HG02798 (cell line): ENCODE measurements around the gene KLHL25.
"Not testable (repeated sequence)": the region's sequence is repeated elsewhere in the genome, so short reads cannot be mapped to it uniquely, and the experiment has no call there.

Experiments
- ATAC-seq: cut with Tn5 transposase; IDR thresholded peaks from one replicate; pipeline ENCODE4 v1.9.1; 2021; ENCODE audit warnings: mild to moderate bottlenecking; ENCODE audit not compliant: unreplicated experiment, poor library complexity

The KLHL25 gene

DNA sequence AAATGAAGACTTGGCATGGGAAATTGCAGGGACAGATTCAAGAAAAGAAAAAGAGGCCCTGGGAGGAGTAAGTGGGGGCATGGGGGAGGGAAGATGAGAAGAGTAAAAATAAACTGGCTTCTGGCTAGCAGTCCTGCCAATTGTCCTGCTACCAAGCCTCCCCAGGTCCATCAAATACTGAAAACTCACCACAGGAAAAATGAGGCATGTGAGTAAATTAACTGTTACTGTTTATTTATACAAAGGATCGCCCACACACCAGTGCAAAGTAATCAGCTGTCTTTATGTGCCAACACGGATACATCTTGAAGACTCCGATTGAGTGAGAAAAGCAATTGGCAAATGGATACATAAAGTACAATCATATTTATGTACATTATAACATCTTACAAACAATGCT lies 10.7 kb upstream of the KLHL25 start:
- ATAC-seq: no peak

DNA sequence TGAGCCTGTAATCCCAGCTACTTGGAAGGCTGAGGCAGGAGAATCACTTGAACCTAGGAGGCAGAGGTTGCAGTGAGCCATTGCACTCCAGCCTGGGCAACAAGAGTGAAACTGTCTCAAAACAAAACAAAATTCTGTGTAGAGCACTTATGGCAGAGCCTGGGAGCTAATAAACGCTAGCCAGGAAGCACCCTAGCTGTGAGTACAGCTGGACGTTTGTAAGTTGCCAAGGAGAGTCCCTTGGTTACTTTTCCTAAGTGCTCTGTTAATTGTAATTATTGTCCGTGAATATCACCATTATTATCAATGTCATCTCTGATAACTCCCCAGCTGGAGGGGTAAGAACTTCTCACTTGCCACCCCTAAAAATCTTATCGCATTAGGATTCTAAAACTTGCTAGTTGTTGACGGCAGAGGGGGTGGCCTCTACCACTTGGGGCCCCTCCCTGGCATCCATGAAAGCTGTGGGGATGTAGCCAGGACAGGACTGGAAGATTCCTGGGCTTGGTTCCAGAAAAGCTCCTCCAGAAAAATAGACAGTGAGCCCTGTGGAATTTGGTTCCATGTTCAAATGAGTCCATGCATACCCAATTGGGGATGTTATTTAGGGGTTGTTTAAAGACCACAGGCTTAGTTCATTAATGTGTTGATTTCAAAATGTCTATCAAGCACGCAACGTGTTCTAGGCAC lies 9.9 kb upstream of the KLHL25 start:
- no peak for ATAC-seq

DNA sequence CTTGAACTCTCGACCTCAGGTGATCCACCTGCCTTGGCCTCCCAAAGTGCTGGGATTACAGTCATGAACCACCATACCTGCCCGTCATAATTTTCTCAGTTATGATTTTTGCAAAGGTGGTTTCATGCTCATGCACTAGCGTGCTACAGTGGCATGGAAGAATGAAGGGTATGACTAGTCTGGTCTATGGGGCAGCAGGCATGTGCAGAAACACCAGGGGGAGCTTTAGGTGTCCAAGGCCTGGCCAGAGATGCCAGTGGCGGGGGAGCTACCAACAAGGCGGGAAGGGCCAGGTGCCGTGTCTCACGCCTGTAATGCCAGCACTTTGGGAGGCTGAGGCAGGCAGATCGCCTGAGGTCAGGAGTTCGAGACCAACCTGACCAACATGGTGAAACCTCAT lies 7.9 kb upstream of the KLHL25 start:
- not testable (repeated sequence) for ATAC-seq

DNA sequence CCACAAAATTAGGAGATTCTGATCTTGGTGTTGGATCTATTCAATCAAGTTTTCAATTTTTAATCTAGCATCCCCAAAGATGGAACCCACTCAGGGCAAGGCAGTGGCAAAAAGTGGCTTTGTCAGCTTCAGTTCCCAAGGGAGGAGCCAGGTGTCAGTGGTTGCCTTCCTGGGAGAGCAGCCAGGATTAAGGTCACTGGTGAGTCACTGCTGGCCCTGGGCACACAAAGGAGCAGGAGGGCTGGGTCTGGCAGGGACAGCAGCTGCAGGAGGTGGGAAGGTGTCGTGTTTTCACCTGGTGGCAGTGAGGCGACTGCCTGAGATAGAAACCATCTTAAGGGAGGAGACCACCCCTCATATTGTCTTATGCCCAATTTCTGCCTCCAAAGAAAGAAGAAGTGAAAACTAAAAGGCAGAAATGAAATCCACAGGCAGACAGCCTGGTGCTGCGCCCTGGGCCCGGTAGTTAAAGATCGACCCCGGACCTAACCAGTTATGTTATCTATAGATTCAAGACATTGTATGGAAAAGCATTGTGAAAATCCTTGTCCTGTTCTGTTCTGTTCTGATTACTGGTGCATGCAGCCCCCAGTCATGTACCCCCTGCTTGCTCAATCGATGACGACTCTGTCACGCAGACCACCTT lies 5.9 kb upstream of the KLHL25 start:
- ATAC-seq: no peak

DNA sequence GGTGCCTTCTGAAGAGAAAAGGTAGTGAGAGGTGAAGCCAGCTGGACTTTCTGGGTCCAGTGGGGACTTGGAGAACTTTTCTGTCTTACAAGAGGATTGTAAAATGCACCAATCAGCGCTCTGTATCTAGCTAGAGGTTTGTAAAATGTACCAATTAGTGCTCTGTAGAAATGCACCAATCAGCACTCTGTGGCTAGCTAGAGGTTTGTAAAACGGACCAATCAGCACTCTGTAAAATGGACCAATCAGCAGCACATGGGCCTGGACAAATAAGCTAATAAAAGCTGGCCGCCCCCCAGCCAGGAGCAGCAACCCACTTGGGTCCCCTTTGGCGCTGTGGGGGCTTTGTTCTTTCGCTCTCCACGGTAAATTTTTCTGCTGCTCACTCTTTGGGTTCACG lies 1.6 kb upstream of the KLHL25 start:
- not testable (repeated sequence) for ATAC-seq

DNA sequence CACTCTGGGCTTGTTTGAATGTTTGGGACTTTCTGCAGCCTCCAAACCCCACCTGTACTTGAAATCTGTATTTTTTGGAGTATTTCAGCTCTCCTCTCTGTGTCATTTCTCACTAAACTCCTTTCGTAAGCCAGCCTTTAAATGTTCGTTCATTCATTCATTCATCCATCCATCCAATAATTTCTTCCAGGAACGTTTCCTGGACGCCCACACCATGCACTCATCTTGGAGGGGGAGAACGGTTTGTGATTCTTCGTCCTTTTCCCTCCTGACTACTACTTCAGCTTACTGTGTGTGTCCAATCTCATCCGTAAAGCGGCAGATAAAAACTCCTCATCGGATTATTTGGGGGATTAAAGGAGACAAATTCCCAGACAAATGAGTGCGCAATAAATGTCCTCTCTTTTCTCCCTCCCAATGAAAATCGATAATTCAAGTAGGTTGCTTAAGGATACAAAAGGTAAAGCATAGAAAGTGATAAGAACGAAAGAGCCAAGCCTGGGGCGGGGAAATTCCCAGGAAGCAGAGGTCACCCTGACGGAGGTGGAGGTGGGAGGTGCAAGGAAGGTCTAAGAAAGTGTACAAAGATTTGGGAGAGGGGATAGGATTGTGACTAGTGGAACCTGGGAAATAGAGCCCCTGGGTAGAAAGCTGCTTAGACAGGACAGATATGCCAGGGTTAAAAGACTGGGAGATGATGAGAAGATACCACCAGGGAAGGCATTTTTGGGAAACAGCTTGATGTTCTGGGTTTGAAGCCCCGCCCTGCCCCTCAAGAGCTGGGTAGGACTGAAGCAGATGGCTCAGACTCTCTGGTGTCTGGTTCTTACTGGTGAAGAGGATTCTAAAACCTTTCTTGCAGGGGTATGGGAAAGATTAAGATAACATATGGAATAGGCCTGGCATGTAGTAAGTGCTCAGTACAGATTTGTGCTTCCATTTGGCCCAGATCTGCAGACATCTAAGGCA lies 896 bp upstream of the KLHL25 start:
- no peak for ATAC-seq

- ATAC-seq: peak; percentile 34
Observed at GRCh38 chr15:85793641-85794597, 806 bp downstream of the KLHL25 start.

DNA sequence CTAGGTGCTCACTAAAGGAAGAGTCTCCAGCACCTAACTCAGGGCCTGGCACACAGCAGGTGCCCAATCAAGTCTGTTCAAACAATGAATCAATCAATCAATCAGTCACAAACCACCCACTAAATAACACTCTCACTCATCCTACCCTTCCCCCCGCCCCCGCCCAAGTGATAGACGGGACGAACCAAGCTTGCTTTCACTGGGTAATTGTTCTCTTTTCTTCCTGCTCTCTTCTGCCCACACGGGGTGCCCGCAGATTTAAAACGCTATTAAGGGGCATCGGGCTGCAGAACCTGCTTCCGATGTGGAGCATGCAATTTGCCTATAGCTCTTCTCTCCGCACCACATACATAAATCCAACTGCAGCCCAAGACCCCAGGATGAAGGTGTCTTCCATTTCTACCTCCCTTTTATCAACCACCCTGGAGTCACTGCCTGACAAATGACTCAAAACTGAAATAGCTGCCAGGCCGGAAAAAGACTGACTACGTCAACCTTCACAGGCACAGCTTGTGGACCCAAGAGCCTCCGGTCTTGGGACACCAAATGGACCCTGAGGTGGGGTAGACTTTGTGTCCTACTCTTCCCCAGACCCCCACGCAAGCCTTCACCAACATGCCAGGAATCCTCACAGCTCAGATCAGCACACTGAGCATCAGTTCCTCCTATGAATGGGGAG lies 1.7 kb downstream of the KLHL25 start:
- ATAC-seq: no peak

- no peak for ATAC-seq
Observed at GRCh38 chr15:85792102-85792731, 2.5 kb downstream of the KLHL25 start.

- ATAC-seq: no peak
Observed at GRCh38 chr15:85789496-85789875, 5.2 kb downstream of the KLHL25 start.

DNA sequence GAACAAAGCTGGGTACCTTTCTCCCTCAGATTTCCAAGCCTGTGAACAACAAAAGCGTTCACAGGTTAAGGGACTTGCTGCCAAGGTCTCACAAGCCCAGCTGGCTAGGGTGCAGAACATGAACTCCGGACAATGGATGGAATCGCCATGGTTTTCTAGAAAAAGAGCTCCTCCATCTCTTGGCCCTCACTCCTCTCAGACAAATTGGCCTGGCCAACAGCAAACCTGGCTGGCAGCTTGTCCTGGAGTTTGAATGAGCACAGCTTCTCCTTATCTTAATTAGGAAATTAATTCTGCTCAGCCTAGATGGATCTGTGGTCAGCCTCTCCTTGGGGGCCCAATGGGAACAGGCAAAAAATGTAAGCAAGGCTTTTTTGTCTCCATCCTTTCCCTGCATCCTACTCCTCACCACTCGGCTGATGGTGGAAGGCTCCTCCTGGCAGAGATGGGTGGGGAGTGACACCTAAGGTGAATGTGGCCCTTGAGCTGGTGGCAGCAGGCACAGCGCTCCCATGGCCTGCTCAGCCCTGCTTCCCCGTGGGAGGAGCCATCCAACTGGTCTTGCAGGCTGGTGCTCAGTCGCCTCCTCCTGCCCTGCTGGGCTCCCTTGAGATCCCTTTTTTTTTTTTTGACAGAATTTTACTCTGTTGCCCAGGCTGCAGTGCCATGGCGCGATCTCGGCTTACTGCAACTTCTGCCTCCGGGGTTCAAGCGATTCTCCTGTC lies 5.8 kb downstream of the KLHL25 start:
- ATAC-seq: no peak

- no peak for ATAC-seq
Observed at GRCh38 chr15:85786781-85787114, 8.0 kb downstream of the KLHL25 start.

GRCh38 chr15:85785887-85786780 lies 8.6 kb downstream of the KLHL25 start:
- ATAC-seq: no peak

DNA sequence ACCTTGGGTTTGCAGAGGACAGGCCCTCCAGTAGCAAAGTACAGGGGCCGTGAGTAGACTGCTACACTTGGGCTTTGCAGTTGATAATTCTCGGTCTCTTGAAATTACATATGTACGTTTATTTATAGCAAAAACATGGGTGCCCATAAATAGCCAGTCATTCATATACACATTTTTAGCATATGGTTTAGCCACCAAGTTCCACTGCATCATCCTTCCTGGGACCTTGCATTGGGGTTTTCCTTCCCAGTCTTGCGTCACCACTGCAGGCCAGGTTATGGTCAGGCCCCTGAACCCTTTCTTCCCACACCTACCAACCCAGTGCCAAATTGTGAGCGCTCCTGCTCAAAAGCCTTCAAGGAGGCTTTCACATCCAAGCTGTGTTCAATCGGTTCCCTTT lies 12.7 kb downstream of the KLHL25 start:
- no peak for ATAC-seq

GRCh38 chr15:85781099-85781498 lies 13.6 kb downstream of the KLHL25 start:
- ATAC-seq: no peak

DNA sequence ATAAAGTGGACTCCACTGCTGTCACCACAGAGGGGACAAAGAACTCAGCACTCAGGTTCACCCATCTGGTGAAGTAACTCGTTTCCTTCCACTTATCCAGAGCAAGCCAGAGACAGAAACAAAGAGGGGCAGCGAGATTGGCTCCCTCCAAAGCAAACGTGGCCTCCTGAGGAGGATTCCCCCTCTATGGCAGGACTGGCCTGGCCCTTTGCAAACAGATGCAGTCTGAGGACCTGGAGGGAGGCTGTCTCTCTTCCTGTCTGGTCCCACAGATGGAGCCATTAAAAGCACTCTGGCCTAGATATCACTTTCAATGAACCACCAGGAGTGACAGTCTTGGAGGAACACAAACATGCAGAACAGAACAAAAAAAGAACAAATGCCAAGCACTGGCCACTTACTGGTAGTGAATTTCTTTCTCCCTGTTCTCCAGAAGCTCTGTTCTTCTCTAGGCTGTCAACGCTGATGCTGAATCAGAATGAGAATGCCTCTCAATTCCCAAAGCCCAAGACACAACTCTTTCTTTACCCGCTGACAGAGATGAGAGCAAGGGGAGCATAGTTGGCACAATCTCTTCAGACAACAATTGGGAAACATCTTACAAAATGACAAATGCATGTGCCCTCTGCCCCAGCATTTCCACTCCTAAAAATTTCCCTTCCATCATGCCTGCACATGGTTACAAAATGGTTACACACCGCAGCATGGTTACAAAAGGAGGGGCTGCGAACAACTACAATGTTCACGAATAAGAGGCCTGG lies 14.3 kb downstream of the KLHL25 start:
- no peak for ATAC-seq

- ATAC-seq: no peak
Observed at GRCh38 chr15:85779249-85779648, 15.5 kb downstream of the KLHL25 start.
